K562 (cell line): Measurements from ENCODE around the gene PRKAR2B. TPM values are rescaled to one million over a fixed set of nuclear protein-coding genes. Genes with fewer than 3 reads are reported as not detected.

ENCODE experiments used
- CREB1 ChIP-seq, 2 experiments: sonication (generic) in 1 of 2; formaldehyde crosslinking in 1 of 2; IDR thresholded peaks; 2 replicates each; pipeline versions ENCODE4 v1.6.1 to v1.8.0; 2012 to 2022; ENCODE audit warnings: inconsistent platforms in 1 of 2, mild to moderate bottlenecking in 1 of 2, missing genetic modification reagents in 1 of 2, moderate library complexity in 1 of 2
- CSDE1 ChIP-seq, 2 experiments: fragments of 450-650 bp; IDR thresholded peaks; 2 replicates each; pipeline ENCODE4 v1.6.1; 2016; ENCODE audit warnings: mild to moderate bottlenecking in 1 of 2
- ELF4 ChIP-seq: fragments of 450-650 bp; formaldehyde crosslinking; IDR thresholded peaks from 2 replicates; pipeline ENCODE4 v1.4.0; 2022; ENCODE audit warnings: missing genetic modification characterization
- KAT7 ChIP-seq: sonication (generic); formaldehyde crosslinking; IDR thresholded peaks from 2 replicates; pipeline ENCODE4 v1.8.0; 2022; ENCODE audit warnings: missing genetic modification reagents, mild to moderate bottlenecking, borderline replicate concordance
- NR1H2 ChIP-seq: sonication (generic); formaldehyde crosslinking; IDR thresholded peaks from 2 replicates; pipeline ENCODE4 v1.4.0; 2020; ENCODE audit warnings: mild to moderate bottlenecking, missing genetic modification reagents
- POU5F1 ChIP-seq: fragments of 150-350 bp; IDR thresholded peaks from 2 replicates; pipeline ENCODE4 v1.6.1; 2014; ENCODE audit warnings: borderline replicate concordance, low read length, low read depth, mild to moderate bottlenecking; ENCODE audit not compliant: partially characterized antibody
- PRPF4 ChIP-seq: fragments of 200-400 bp; formaldehyde crosslinking; IDR thresholded peaks from one replicate; pipeline ENCODE4 v1.6.1; 2017; ENCODE audit warnings: low read length, low read depth, mild to moderate bottlenecking; ENCODE audit not compliant: insufficient read depth, poor library complexity, severe bottlenecking
- STAT5A ChIP-seq: IDR thresholded peaks from 2 replicates; pipeline ENCODE4 v1.6.1; 2012; ENCODE audit warnings: low read length, inconsistent platforms, borderline replicate concordance
- U2AF1 ChIP-seq: fragments of 200-400 bp; formaldehyde crosslinking; optimal IDR thresholded peaks from 2 replicates; pipeline ENCODE3; 2017; ENCODE audit warnings: mild to moderate bottlenecking, low read depth, low read length, moderate library complexity
- WHSC1 ChIP-seq: IDR thresholded peaks from one replicate; pipeline ENCODE4 v1.6.1; 2012; ENCODE audit warnings: low read length, control low read depth, inconsistent platforms
- YY1 ChIP-seq, 3 experiments: IDR thresholded peaks; 2 replicates each; pipeline ENCODE4 v1.6.1; 2011; ENCODE audit warnings: low read length in 2 of 3, mild to moderate bottlenecking in 2 of 3, moderate library complexity in 2 of 3, borderline replicate concordance in 1 of 3, control low read depth in 1 of 3, low read depth in 1 of 3; ENCODE audit not compliant: insufficient read depth in 3 of 3, insufficient replicate concordance in 2 of 3, control insufficient read depth in 1 of 3, insufficient read length in 1 of 3; ENCODE audit errors: extremely low read depth in 1 of 3
- ZBED1 ChIP-seq: IDR thresholded peaks from 2 replicates; pipeline ENCODE4 v1.6.1; 2014
- ZNF165 ChIP-seq: fragments of 250-450 bp; sonication (Bioruptor Pico); IDR thresholded peaks from 2 replicates; pipeline ENCODE4 v1.4.0; 2020; ENCODE audit warnings: borderline replicate concordance
- ZNF668 ChIP-seq: fragments of 250-450 bp; sonication (Bioruptor Pico); IDR thresholded peaks from 2 replicates; pipeline ENCODE4 v1.8.0; 2022; ENCODE audit warnings: mild to moderate bottlenecking, inconsistent platforms
- ZNF707 ChIP-seq: fragments of 250-450 bp; sonication (Bioruptor Pico); conservative IDR thresholded peaks from 2 replicates; pipeline ENCODE4 v1.8.0; 2022; ENCODE audit warnings: inconsistent platforms, mild to moderate bottlenecking, moderate library complexity
- ZNF717 ChIP-seq: fragments of 250-450 bp; sonication (Bioruptor Pico); IDR thresholded peaks from 2 replicates; pipeline ENCODE4 v1.5.0; 2021
- polyA plus RNA-seq, 8 experiments: library from polyadenylated mRNA; depleted of rRNA in 4 of 8; stranded (reverse) in 5 of 8; unstranded in 3 of 8; fragments of >200 nt; fragmentation: Nextera tagmentation in 2 of 8; fragmentation: Illumina TruSeq in 1 of 8; extraction: Ambion mirVana in 2 of 8; extraction: Trizol in 1 of 8; gene quantifications; 2 replicates each; pipeline versions ENCODE4 v1.2.1 to v1.2.3, GENCODE V29; 2011 to 2014; ENCODE audit warnings: inconsistent platforms in 1 of 8, missing spikeins in 1 of 8
- total RNA-seq, 7 experiments: library from RNA; depleted of rRNA in 6 of 7; stranded (reverse); fragments of >200 nt in 6 of 7; fragmentation: Illumina TruSeq in 2 of 7; extraction: Trizol in 2 of 7; gene quantifications; 2 replicates each; pipeline versions ENCODE4 v1.2.1 to v1.2.3, GENCODE V29; 2011 to 2021; ENCODE audit warnings: low replicate concordance in 1 of 7
- TF ChIP-seq, protein P1 (sequence below): fragments of 450-650 bp; formaldehyde crosslinking; IDR thresholded peaks from 2 replicates; pipeline ENCODE4 v1.4.0; 2022; ENCODE audit warnings: missing genetic modification characterization
- TF ChIP-seq, protein P2 (sequence below): fragments of 250-450 bp; sonication (Bioruptor Pico); IDR thresholded peaks from 2 replicates; pipeline ENCODE4 v1.4.0; 2020; ENCODE audit warnings: mild to moderate bottlenecking, moderate library complexity
- TF ChIP-seq, protein P3 (sequence below), 3 experiments: fragments of 200-800 bp in 1 of 3; sonication (Bioruptor generic) in 1 of 3; sonication (generic) in 1 of 3; formaldehyde crosslinking in 1 of 3; IDR thresholded peaks; 2 replicates each; pipeline versions ENCODE4 v1.6.1 to v1.8.0; 2016 to 2022; ENCODE audit warnings: mild to moderate bottlenecking in 2 of 3, missing compliant biosample characterization in 2 of 3, missing genetic modification characterization in 2 of 3, missing genetic modification reagents in 1 of 3
- TF ChIP-seq, protein P4 (sequence below): fragments of 450-650 bp; formaldehyde crosslinking; IDR thresholded peaks from 2 replicates; pipeline ENCODE4 v1.4.0; 2020; ENCODE audit warnings: mild to moderate bottlenecking
- TF ChIP-seq, protein P5 (sequence below): conservative IDR thresholded peaks from 2 replicates; pipeline ENCODE4 v1.6.1; 2011; ENCODE audit warnings: low read depth, mild to moderate bottlenecking, low read length; ENCODE audit not compliant: control insufficient read depth

PRKAR2B gene
- total and polyA plus RNA-seq, 9 of the 15 experiments (the other 6 are each of a cell fraction or from before 2014, with no cell fraction given): 59.0 to 173 (median 129) TPM

DNA sequence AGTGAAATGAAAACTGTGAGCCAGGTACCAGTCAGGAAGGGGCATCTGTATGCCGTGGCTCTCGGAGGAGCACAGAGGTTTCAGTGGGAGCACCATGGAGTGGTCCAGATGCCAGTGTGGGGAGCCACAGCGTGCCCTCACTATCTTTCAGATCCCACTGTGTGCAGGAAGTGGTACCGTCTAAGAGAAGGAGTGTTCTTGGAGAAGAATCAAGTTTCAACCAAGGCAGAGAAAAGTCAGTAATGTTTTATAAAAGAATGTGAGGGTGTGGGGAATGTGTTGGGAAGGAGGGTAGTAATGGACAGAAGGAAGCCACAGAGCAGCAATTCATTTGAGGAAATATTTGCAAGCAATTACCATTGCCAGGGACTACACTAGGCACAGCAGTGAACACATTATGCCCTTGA is 35.6 kb downstream of the PRKAR2B start (continued):
- no peak for TF ChIP-seq PRPF4
- TF ChIP-seq, protein P1, sequence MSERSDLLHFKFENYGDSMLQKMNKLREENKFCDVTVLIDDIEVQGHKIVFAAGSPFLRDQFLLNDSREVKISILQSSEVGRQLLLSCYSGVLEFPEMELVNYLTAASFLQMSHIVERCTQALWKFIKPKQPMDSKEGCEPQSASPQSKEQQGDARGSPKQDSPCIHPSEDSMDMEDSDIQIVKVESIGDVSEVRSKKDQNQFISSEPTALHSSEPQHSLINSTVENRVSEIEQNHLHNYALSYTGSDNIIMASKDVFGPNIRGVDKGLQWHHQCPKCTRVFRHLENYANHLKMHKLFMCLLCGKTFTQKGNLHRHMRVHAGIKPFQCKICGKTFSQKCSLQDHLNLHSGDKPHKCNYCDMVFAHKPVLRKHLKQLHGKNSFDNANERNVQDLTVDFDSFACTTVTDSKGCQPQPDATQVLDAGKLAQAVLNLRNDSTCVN (CRISPR knock-in tag): peak; percentile 10; the same call in 1 of the 2 replicates
- TF ChIP-seq CSDE1 (IDR thresholded peaks at IDR 0.05): no peak
- TF ChIP-seq KAT7 (CRISPR knock-in tag): 0 out of 2 replicates have a peak, but pooled peaks have one; percentile 86
- peak; percentile 71; the same call in 1 of the 2 replicates for TF ChIP-seq ELF4 (CRISPR knock-in tag)
- TF ChIP-seq POU5F1: no peak
- TF ChIP-seq, protein P2, sequence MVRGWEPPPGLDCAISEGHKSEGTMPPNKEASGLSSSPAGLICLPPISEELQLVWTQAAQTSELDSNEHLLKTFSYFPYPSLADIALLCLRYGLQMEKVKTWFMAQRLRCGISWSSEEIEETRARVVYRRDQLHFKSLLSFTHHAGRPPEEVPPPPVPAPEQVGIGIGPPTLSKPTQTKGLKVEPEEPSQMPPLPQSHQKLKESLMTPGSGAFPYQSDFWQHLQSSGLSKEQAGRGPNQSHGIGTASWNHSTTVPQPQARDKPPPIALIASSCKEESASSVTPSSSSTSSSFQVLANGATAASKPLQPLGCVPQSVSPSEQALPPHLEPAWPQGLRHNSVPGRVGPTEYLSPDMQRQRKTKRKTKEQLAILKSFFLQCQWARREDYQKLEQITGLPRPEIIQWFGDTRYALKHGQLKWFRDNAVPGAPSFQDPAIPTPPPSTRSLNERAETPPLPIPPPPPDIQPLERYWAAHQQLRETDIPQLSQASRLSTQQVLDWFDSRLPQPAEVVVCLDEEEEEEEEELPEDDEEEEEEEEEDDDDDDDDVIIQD (CRISPR knock-in tag): 0 out of 2 replicates have a peak, but pooled peaks have one; percentile 34
- TF ChIP-seq WHSC1: peak; percentile 71
- TF ChIP-seq, protein P3, sequence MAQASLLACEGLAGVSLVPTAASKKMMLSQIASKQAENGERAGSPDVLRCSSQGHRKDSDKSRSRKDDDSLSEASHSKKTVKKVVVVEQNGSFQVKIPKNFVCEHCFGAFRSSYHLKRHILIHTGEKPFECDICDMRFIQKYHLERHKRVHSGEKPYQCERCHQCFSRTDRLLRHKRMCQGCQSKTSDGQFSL (CRISPR knock-in tag; IDR thresholded peaks at IDR 0.05): no peak
- TF ChIP-seq, protein P3 (tag; IDR thresholded peaks at IDR 0.05): 0 out of 4 replicates have a peak, but pooled peaks of 1 of the 2 experiments have one; percentile 64
- 0 out of 2 replicates have a peak, but pooled peaks have one; percentile 47 for TF ChIP-seq NR1H2
- no peak for TF ChIP-seq U2AF1
- no peak for TF ChIP-seq STAT5A
- TF ChIP-seq, protein P4, sequence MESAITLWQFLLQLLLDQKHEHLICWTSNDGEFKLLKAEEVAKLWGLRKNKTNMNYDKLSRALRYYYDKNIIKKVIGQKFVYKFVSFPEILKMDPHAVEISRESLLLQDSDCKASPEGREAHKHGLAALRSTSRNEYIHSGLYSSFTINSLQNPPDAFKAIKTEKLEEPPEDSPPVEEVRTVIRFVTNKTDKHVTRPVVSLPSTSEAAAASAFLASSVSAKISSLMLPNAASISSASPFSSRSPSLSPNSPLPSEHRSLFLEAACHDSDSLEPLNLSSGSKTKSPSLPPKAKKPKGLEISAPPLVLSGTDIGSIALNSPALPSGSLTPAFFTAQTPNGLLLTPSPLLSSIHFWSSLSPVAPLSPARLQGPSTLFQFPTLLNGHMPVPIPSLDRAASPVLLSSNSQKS: 0 out of 2 replicates have a peak, but pooled peaks have one; percentile 60
- TF ChIP-seq ZNF707: 0 out of 2 replicates have a peak, but pooled peaks have one; percentile 19
- TF ChIP-seq, protein P5, sequence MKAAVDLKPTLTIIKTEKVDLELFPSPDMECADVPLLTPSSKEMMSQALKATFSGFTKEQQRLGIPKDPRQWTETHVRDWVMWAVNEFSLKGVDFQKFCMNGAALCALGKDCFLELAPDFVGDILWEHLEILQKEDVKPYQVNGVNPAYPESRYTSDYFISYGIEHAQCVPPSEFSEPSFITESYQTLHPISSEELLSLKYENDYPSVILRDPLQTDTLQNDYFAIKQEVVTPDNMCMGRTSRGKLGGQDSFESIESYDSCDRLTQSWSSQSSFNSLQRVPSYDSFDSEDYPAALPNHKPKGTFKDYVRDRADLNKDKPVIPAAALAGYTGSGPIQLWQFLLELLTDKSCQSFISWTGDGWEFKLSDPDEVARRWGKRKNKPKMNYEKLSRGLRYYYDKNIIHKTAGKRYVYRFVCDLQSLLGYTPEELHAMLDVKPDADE: no peak
- TF ChIP-seq YY1 (IDR thresholded peaks at IDR 0.05; ENCODE audit: borderline replicate concordance in 1 of 3, control insufficient read depth in 1 of 3, extremely low read depth in 1 of 3, insufficient read depth in 3 of 3, insufficient read length in 1 of 3, insufficient replicate concordance in 2 of 3, low read depth in 1 of 3, low read length in 2 of 3): no peak
- no peak for TF ChIP-seq ZNF668 (CRISPR knock-in tag)
- TF ChIP-seq ZBED1: no peak
- TF ChIP-seq ZNF717: no peak
- TF ChIP-seq ZNF165 (CRISPR knock-in tag): no peak
- TF ChIP-seq CREB1 (IDR thresholded peaks at IDR 0.05): no peak
- TF ChIP-seq CREB1 (CRISPR knock-in tag; IDR thresholded peaks at IDR 0.05): 0 out of 2 replicates have a peak, but pooled peaks have one; percentile 4
